Endothelial cell of hepatic sinusoid (primary cell): Measurements from ENCODE around the gene ROR1.

Experiments
- in situ Hi-C: cut with HindIII; loops from 2 replicates; pipeline ENCODE4 v1.10.0; 2017; ENCODE audit warnings: low sequenced_read_pairs

ROR1 gene

DNA sequence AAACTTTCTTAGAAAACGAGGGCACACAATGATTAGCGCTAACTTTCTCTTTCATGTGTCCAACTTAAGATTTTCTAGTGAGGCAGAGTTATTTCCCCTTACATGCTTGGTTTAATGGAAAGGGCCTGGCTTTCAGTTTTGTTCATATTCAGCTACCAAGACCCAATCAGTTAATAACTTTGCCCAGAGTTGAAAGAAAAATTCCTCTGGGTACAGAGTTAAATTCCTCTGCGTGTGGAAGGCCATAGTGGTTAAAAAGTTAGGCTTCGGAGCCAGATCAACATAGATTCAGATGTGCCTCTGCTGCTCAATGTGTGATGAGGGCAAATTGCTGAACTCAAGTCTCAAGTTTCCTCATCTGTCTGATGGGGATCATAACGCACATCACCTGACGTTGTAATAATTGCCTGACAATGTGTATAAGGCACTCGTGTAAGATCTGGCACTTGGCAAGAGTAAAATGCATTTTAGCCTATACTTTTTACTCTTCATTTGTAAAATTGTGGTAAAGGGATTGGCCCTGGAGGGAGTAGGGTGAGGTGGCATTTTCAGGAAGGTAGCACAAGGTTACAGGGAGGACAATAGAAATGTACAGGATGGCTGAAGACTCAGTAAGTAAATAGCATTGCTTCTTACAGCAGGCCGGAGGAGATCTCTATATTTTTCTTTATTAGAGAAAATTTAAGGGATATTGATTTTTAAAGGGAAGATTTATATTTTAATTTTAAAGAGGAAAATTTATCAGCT, 103.4 kb downstream of the ROR1 start:
- in situ Hi-C loops = no loop called here

DNA sequence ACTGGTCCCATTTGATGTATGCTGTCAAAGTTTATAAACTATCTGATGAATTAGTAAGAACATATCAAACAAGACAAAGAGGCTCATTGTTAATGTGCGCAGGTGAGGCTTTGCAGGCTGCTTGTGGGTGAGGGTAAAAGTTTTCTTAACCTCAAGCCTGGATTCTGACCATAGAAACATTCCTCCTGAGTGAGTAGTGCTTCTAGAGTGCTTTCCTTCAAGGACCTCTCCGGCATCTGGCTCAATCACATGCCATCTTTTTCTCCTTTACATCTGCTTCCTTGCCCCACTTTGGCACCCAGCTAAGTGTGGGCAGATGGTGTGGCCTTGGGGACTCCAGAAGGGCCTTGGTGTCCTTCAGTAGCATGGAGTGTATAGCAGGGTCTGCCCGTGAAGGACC, 104.0 kb downstream of the ROR1 start:
- in situ Hi-C loops = no loop called here

DNA sequence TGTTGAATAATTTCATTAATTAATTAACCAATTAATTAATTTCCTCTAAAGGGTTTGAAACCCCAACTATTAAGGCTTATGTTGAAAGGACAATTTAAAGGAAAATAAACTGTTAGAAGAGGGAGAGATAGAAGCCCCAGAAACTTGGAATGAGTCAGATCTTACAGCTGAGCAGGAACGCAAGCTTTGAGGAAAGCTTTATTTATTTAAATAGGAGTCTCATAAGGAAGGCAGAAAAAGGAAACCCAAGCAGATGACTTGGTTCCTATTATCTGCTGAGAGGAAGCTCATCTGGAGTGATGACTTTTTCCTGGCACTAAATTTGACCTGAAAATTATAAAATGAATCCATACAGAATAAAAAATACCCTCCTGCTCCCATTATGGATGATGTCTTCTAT, 105.1 kb downstream of the ROR1 start:
- in situ Hi-C loops = no loop called here

DNA sequence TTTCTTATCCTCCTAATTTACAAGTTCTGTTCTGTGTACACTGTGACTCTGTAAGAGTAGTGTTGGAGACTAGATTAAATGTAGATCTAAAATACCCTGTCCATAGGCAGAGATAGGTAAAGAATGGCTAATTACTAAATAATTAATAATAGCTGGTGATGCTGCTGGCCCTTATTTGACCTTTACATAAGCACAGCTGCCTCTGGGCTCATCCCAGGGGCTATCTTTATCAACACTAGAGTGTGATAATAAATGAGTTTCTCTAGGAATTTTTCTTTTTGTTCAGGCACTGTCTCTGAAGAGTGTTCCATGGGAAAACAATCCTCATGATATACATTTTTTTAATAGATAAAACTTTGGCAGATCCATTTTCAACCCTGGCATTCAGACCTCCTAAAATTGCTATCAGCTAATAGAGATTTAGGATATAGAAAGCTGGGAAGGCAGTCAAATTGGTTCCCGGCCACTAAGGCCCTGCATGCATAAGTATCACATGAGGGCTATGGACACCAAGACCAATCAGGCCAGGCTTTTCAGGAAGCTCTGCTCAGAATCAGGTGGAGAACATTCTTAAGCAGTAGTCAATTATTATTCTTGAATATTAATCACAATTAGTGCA, 107.2 kb downstream of the ROR1 start:
- in situ Hi-C loops = no loop called here

DNA sequence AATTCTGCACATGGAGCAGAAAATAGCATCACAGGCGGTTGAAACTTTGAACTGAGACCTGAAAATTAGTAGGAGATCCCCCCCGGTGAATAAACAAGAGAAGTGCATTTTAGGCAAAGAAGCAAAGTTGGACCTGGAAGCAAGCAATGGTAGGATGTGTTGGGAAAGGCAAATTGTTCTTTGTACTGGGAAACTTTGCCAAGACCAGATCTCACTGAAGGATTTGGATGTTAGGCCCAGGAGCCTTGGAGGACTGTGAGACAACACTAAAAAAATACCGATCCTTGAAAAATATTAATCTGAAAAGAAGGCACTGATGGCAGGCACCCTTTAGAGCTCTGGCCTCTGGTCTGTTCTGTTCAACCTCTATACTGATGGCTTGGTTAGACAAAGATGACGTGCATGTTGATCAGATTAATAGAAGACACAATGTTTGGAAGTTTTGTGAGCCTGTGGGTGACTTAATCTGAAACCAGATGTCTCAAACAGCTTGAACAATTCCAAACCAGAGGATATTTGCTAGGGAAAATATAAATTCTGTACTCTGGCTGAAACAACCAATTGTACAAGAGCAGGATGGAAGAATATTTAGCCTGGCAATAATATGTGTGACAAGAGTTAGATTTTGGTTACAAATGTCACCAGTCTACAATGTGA, 108.4 kb downstream of the ROR1 start:
- in situ Hi-C loops = no loop called here

DNA sequence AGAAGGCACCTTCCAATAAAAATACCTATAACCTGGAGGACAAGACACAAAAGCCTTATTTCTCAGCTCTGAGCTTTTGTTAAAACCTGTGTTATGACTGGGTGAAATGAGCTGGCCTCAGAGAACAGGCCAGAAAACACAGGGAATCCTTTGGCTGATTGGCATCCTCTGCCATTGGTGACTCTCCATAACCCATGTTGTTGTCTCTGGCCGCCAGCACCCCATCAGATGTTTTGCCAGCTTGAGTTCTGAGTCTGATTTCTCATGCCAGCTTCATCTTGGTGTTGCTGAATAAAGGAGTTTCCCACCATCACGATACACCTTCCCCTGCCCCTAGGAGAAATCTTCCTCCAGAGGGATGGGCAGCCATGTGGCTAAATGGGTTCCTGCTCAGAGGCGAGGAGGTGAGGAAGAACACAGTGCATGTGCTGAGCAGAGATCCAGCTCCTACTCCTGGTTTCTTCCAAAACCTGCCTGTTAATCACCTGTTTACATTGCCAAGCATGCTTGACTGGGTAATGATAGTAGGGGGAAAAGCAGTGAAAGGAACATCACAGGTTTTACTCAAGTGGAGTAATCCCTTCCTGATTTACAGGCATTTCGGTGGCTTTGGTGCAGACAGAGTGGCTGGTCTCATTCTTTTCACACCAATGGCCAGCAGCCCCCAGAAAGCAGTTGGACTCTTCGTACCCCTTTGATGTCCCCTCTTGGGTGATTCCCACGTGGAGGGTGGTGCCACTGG, 109.8 kb downstream of the ROR1 start:
- in situ Hi-C loops = no loop called here

DNA sequence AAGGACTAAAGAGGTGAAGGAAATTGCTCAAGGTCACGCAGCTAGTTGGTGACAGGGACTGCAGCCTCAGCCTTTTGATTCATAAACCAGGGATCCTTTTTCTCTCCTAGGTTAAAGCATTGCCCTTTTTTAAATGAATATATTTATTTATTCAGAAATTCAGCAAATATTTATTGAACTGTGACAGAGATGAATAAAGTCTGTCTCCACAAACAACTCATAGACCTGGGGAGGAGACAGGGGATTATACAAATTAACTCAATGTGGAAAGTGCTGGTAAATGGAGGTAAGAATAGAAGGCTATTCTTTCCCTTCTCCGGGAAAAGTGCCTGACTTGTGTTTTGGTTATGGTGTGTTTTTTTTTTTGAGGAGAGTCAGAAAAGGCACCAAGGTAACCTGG, 110.7 kb downstream of the ROR1 start:
- in situ Hi-C loops = no loop called here

DNA sequence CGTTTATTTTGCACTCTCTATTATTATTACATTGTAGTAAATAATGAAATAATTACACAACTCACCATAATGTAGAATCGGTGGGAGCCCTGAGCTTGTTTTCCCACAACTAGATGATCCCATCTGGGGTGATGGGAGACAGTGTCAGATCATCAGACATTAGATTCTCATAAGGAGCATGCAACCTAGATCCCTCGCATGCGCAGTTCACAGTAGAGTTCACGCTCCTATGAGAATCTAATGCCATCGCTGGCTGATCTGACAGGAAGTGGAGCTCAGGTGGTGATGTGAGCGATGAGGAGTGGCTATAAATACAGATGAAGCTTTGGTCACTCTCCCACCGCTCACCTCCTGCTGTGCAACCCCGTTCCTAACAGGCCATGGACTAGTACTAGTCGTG, 112.1 kb downstream of the ROR1 start:
- in situ Hi-C loops = no loop called here

DNA sequence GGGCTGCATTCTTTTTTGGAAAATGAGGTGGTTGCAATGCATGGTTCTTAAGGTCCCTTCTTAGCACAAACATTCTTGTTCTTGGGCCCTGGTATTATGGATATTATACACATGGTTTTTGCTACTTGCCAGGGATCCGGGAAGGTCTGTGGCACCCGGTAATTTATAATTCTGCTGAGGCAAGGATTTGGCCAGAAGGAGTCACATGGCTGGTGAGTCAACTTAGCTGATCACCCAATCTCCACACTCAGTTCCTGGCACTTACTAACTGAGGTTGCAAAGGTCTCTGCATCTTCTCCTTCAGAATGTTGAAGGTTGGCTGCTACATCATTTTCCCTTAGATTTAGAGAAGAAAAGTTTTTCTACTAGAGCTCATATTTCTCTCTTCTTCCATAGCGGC, 112.5 kb downstream of the ROR1 start:
- in situ Hi-C loops = no loop called here

DNA sequence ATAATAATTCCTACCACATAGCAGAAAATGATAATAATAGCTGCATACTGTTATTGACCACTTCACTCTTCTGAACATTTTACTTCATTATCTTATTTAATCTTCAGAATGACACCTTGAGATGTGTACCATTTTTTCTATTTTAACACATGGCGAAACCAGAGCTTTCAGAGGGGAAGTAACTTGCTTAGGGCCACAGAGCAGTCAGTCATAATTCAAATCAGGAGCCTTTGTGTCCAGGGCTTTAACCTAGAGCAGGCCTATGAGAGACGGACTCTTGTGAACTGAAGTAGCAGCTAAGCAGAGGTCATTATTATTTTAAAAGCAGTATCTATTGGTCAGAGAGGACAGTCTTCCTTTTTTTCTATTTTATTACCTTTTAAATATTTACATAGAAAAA, 114.0 kb downstream of the ROR1 start:
- in situ Hi-C loops = no loop called here

DNA sequence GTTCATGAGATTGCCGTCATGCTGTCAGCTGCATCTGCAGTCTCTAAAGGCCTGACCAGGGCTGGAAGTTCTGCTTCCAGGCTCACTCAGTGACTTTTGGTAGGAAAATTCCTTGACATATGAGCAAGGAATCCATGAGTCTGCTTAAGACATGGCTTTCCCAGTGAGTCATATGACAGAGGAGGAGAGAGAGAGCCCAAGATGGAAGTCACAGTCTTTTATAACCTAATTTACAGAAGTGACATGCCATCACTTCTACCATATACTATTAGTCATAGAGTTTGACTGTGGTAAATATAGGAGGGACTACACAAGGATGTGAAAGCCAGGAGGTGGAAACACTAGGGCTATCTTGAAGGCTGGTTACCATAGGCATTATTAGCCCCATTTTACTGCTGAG, 115.2 kb downstream of the ROR1 start:
- in situ Hi-C loops = no loop called here

DNA sequence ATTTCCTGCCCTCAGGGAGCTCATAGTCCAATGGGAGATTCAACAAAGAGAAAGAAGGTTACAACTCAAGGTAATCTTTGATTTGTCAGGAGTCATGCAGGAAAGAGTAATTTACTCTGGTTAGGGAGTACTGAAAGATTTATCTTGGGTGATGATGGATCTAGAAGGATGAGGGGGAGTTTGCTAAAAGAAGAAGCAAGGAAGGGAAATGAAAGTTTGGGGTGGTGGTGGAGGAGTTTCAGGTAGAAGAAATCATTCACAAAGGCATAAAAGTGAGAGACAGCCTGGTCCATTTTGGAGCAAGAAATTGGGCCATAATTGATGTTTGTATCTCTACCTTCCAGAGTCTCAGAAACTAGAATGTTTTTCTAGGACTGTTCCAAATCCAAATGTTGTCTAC, 116.7 kb downstream of the ROR1 start:
- in situ Hi-C loops = no loop called here

DNA sequence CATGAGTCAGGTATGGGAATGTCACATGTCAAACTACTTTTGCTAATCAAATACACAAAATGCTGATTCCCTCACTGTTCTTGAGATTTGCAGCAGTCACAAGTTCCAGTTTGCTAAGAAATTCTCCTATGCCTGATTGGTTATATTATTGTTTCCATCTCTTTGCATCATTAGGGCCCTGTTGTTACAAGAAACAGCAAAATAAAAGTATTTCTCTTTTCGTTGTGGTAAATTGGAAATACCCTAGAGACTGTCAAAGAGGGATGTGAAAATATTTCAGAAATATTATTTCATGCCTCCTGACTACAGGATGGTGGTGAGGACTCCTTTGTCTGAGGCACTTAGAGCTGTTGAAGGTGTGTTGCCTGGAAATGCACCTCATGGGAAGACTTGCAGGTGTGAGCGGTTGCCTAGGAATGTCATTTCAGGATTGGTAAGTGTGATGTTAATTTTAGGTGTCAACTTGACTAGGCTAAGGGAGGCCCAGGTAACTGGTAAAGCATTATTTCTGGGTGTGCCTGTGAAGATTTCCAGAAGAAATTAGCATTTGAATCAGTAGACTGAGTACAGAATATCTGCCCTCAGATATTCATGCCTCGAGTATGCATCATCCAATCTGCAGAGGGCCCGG, 117.4 kb downstream of the ROR1 start:
- in situ Hi-C loops = no loop called here

DNA sequence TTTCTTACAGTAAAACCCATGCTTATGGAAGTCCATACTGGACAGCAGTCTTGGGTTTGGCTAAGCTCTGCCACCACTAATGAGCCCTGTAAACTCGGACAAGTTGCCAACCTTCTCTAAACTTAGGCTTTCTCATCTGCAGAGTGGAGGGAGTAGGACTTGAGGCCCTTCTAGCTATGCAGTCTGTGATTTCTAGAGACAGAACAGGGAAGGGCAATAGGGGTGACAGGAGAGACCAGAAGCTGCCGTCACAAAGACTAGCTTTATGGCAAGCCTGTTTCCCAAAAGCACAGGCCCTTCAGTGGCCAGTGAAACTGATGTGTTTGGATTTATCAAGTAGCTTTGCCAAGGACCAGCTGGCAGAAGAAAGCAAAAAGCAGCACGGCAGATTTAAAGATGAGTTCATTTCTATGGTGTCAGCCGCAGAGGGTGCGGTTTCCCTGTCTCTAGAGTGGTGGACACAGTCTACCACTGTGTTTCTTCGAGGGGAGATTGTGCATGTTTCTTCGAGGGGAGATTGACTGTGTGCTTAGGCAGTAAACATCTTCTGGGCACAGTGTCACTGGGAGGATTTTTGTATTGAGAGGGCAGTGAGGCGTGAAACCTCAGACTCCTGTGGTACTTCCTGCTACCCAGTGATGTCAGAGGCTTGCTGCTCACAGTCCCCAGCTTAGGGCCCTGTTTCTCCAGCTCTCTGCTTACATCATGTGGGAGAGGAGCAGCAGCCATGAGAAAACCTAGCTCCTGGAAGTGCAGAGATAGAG, 119.0 kb downstream of the ROR1 start:
- in situ Hi-C loops = no loop called here

DNA sequence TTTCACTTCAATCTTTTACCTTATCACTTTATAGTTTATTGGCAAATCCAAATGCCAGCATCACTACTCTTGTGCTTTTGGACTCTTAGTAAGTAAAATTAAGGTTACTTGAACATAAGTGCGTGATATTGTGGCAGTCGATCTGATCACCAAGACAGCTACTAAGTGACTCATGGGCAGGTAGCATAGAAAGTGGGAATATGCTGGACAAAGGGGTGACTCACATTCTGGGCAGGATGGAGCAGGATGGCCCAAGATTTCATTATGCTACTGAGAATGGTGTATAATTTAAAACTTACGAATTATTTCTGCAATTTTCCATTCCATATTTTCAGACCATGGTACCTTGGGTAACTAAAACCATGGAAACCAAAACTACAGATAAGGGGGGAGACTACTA, 120.2 kb downstream of the ROR1 start:
- in situ Hi-C loops = no loop called here

DNA sequence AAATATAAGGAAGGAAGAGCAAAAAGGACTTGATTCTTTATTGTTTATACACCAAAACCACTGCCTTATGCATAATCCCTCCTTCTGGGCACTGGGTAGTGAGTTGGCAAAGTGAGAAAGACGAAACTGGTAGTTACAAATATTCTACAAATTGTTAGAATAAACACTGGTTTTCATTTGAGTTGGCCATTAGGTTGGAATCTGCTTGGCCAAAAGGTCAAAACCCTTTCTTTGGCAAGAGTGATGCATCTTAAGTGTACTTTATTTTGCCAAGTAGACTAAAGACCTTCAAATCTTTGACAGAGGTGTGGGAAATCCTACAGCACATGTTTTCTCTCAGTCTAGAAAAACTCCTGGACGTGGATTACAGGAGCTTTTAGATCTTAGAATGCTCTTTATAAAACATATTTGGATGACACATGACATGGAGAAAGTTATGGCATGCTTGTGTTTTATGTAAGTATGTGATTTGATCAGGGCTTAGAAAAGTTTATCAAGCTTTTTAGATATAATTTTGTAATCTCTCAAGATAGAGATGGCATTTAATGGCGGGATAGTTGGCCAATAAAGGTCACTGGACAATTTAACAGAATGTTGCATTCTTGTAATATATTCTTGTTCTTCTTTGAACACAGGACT, 120.9 kb downstream of the ROR1 start:
- in situ Hi-C loops = no loop called here

DNA sequence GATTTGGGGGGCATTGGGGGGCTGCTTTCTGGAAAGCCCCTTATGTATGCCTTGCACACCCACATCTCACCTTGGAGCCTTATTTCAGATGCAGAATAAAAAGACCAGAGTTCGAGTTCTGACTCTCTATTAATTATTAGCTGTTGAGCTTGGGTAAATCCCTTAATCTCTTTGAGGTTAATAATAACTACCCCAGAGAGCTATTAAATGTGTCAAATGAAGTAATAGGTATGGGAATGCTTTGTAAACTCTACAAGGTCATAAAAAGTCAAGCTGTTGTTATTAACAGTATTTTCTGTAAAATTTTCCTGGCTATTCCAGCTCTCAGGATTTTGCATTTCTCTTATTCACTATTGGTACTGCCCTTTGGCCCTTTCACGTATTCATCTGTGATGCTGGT, 122.9 kb downstream of the ROR1 start:
- in situ Hi-C loops = no loop called here

DNA sequence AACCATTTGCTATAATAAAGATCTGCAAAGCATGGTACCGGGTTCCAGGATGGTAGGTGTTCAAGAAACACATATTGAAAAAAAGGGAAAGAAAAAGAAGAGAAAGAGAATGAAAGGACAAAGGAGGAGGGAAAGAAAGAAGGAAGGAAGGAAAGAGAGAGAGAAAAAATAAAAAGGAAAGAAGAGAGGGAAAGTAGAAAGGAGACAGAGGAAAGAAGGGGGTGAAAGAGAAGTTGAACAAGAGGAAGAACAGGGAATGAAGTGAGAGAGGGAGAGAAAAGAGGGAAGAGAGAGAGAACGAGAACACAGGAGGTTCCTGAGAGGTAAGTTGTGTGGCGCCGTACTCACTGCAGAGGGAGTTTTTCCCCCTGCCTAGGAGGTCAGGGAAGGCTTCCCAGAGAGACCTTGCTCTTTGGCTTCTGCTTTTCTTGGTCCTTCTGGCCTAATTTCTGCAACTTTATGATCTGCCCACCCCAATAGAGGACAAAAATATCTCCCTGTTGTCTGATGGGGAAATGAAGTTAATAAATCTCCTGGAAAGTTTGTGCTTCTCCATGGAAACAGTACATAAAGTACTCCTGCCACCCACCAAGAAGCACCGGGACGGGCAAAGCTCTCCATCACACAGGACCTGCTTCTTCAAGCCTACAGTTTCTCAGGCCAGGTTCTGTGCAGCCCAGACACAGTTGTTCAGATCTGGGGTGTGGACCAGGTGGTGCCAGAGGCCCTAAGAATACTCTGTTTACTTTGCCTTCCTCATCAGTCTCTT, 124.8 kb downstream of the ROR1 start:
- in situ Hi-C loops = no loop called here

DNA sequence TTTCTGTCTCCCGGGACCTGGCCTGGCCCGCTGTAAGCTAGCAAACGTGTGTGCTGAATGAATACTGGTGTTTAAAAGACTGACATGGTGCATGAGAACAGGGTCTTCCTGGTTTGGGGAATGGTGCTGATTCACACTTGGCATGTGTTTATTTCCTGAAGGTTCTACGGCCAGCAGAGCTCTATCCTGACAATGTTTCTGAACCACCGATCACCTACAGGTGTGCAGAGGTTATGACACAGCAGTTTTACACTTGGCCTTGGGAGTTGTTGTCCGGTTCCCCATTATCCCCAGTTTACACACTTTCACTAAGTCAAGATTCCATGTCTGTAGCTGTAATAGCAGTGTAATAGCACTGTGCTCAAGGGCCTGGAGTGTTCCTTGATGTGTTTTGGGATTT, 127.3 kb downstream of the ROR1 start:
- in situ Hi-C loops = no loop called here
